Mesodermal cell (in vitro differentiated cells): ENCODE measurements around the gene RBBP9. TPM values are rescaled to one million over a fixed set of nuclear protein-coding genes. Genes with fewer than 3 reads are reported as not detected.

Experiments
- H3K27ac ChIP-seq: 2 replicates; pipeline ENCODE4 v1.7.0; 2013; ENCODE audit warnings: mild to moderate bottlenecking, low read depth, low read length, moderate library complexity; ENCODE audit not compliant: severe bottlenecking
- H3K36me3 ChIP-seq: 2 replicates; pipeline ENCODE4 v1.7.1; 2013; ENCODE audit warnings: mild to moderate bottlenecking, low read length, moderate library complexity; ENCODE audit not compliant: control insufficient read depth, insufficient read depth
- H3K4me1 ChIP-seq: one replicate; pipeline ENCODE4 v1.7.1; 2013; ENCODE audit warnings: mild to moderate bottlenecking, low read length; ENCODE audit not compliant: insufficient read depth, control insufficient read depth, poor library complexity, severe bottlenecking
- H3K4me3 ChIP-seq: 2 replicates; pipeline ENCODE4 v1.7.0; 2013; ENCODE audit warnings: low read length, control low read depth, mild to moderate bottlenecking; ENCODE audit not compliant: insufficient read depth, poor library complexity, severe bottlenecking; ENCODE audit errors: extremely low read depth
- H3K9me3 ChIP-seq: 2 replicates; pipeline ENCODE4 v1.7.1; 2013; ENCODE audit warnings: mild to moderate bottlenecking, low read length, moderate library complexity; ENCODE audit not compliant: control insufficient read depth
- WGBS, 2 experiments: methylation state at CpG; one replicate each; pipeline ENCODE4 v1.1.5; 2013; ENCODE audit warnings: missing lambda C conversion rate in 2 of 2; ENCODE audit not compliant: insufficient coverage in 2 of 2; 5-methylcytosine and 5-hydroxymethylcytosine counted together
- polyA plus RNA-seq, 2 experiments: library from polyadenylated mRNA; stranded (reverse); fragments of 50-300 nt; gene quantifications; one replicate each; pipeline ENCODE4 v1.2.3, GENCODE V29; 2013

RBBP9 gene
- polyA plus RNA-seq (2013, experiment 1 of 2) = 16.7 TPM
- 19.2 TPM for polyA plus RNA-seq (2013, experiment 2 of 2)

GRCh38 chr20:18496740-18497592 is at the start of gene RBBP9:
Gene RBBP9 (minus strand): TSS chr20:18497225. CDS start chr20:18497167, 58 bp downstream.
- no peaks in the 10 kb centered on the region for H3K9me3 ChIP-seq
- peaks cover 7% of the 10 kb centered on the region for H3K4me1 ChIP-seq
- 1 to 5% methylated on average over 19 to 27 of the region's 31 CpGs for WGBS, 2 experiments
- H3K4me3 ChIP-seq = peak within 1 kb of the TSS; percentile 94
- H3K27ac ChIP-seq = peak within 1 kb of the TSS; percentile 37
- peaks cover 15% of the 10 kb centered on the region for H3K36me3 ChIP-seq

GRCh38 chr20:18545566-18545965 is 48.5 kb upstream of the RBBP9 start:
- Histone ChIP-seq H3K9me3 (no peaks in the 10 kb centered on the region), H3K4me3 (no peak overlapping the region), H3K36me3 (peaks cover 89% of the 10 kb centered on the region), H3K4me1 (no peaks in the 10 kb centered on the region), H3K27ac (no peak overlapping the region)
- WGBS, 2 experiments = 100% methylated on average over 1 of the region's 1 CpG; no CpG with 5 or more reads in 1 of the 2 experiments

GRCh38 chr20:18543932-18544331 is 46.9 kb upstream of the RBBP9 start:
- Histone ChIP-seq H3K4me3 (no peak overlapping the region), H3K9me3 (no peaks in the 10 kb centered on the region), H3K36me3 (peaks cover 86% of the 10 kb centered on the region), H3K4me1 (no peaks in the 10 kb centered on the region), H3K27ac (no peak overlapping the region)
- 90 to 98% methylated on average over 2 to 5 of the region's 7 CpGs for WGBS, 2 experiments

GRCh38 chr20:18543216-18543615 is 46.2 kb upstream of the RBBP9 start:
- H3K36me3 ChIP-seq = peaks cover 80% of the 10 kb centered on the region
- 75 to 83% methylated on average over 1 of the region's 4 CpGs for WGBS, 2 experiments

GRCh38 chr20:18541741-18542140 is 44.7 kb upstream of the RBBP9 start:
- Histone ChIP-seq H3K4me3 (no peak overlapping the region), H3K27ac (no peak overlapping the region), H3K4me1 (no peaks in the 10 kb centered on the region), H3K36me3 (peaks cover 75% of the 10 kb centered on the region), H3K9me3 (no peaks in the 10 kb centered on the region)
- WGBS, 2 experiments = 93 to 98% methylated on average over 3 to 5 of the region's 5 CpGs

More at GRCh38 chr20:18543216-18543615, 46.2 kb upstream of the RBBP9 start:
- Histone ChIP-seq H3K4me3 (no peak overlapping the region), H3K27ac (no peak overlapping the region), H3K9me3 (no peaks in the 10 kb centered on the region), H3K4me1 (no peaks in the 10 kb centered on the region)

GRCh38 chr20:18537651-18538050 is 40.6 kb upstream of the RBBP9 start:
- 92 to 94% methylated on average over 2 of the region's 2 CpGs for WGBS, 2 experiments
- Histone ChIP-seq H3K4me3 (no peak overlapping the region), H3K4me1 (no peaks in the 10 kb centered on the region), H3K9me3 (no peaks in the 10 kb centered on the region), H3K27ac (no peak overlapping the region), H3K36me3 (peaks cover 66% of the 10 kb centered on the region)

GRCh38 chr20:18533978-18534644 is 37.1 kb upstream of the RBBP9 start:
- peaks cover 71% of the 10 kb centered on the region for H3K36me3 ChIP-seq
- H3K27ac ChIP-seq = no peak overlapping the region
- H3K4me3 ChIP-seq = no peak overlapping the region
- 95 to 100% methylated on average over 3 to 4 of the region's 6 CpGs for WGBS, 2 experiments
- no peaks in the 10 kb centered on the region for H3K4me1 ChIP-seq
- no peaks in the 10 kb centered on the region for H3K9me3 ChIP-seq

GRCh38 chr20:18533491-18533890 is 36.5 kb upstream of the RBBP9 start:
- H3K36me3 ChIP-seq = peaks cover 77% of the 10 kb centered on the region
- H3K4me3 ChIP-seq = no peak overlapping the region
- WGBS, 2 experiments = 75 to 85% methylated on average over 1 of the region's 1 CpG
- H3K27ac ChIP-seq = no peak overlapping the region
- no peaks in the 10 kb centered on the region for H3K4me1 ChIP-seq
- no peaks in the 10 kb centered on the region for H3K9me3 ChIP-seq

- WGBS, 2 experiments = 96 to 100% methylated on average over 1 to 3 of the region's 6 CpGs
- no peaks in the 10 kb centered on the region for H3K4me1 ChIP-seq
- H3K27ac ChIP-seq = no peak overlapping the region
- no peaks in the 10 kb centered on the region for H3K9me3 ChIP-seq
- H3K4me3 ChIP-seq = no peak overlapping the region
- peaks cover 82% of the 10 kb centered on the region for H3K36me3 ChIP-seq
Observed at GRCh38 chr20:18532626-18533025, 35.6 kb upstream of the RBBP9 start.

GRCh38 chr20:18529041-18529440 is 32.0 kb upstream of the RBBP9 start:
- Histone ChIP-seq H3K9me3 (no peaks in the 10 kb centered on the region), H3K27ac (no peak overlapping the region), H3K36me3 (peaks cover 94% of the 10 kb centered on the region), H3K4me3 (no peak overlapping the region), H3K4me1 (peaks cover 5% of the 10 kb centered on the region)

- Histone ChIP-seq H3K4me1 (peaks cover 5% of the 10 kb centered on the region), H3K36me3 (peaks cover 88% of the 10 kb centered on the region), H3K27ac (no peak overlapping the region), H3K9me3 (no peaks in the 10 kb centered on the region), H3K4me3 (no peak overlapping the region)
- WGBS, 2 experiments = 100% methylated on average over 2 of the region's 2 CpGs
Observed at GRCh38 chr20:18527836-18528235, 30.8 kb upstream of the RBBP9 start.
